HG03135 (cell line): ENCODE data around the gene CACNA1C.

Source experiments
- ATAC-seq: cut with Tn5 transposase; IDR thresholded peaks from one replicate; pipeline ENCODE4 v1.9.1; 2021; ENCODE audit warnings: mild to moderate bottlenecking, moderate library complexity; ENCODE audit not compliant: unreplicated experiment

The CACNA1C gene

DNA sequence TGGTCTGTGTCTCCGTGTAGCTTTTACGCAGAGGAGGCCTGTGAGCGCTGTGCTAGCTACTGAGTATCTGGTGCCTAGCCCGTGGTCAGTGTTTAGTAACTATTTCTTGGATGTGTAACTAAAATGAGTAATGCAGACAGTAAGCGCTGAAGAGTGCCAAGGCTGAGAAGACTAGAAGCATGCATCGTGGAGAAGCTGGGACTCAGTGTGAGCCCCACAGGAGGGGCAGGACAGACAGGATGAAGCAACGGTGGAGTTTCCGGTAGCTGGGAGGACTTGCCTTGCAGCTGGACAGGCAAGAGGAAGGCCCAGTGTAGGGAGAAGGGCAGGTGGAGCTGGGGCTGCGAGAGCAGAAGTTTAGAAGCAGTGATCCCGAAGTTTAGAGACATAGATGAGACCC, 508.6 kb downstream of the CACNA1C start:
- ATAC-seq, result no peak

DNA sequence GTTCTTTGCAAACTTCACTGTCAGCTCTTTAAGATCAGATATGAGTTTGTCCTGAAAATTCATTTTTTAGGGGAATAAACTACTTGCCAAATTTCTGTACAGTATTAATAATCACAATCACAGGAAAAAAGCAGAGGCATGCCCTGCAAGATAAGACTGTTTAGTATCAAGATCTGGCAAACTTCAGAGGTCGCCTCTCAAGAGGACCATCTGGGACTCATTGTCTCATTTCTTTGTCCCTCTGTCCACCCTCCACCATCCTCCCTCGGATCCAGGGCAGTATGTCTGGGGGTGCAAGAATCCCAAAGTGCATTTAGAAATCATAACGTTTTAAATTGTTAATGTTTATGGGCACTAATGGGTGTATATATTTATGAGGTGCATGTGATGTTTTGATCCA, 509.6 kb downstream of the CACNA1C start:
- no peak for ATAC-seq

DNA sequence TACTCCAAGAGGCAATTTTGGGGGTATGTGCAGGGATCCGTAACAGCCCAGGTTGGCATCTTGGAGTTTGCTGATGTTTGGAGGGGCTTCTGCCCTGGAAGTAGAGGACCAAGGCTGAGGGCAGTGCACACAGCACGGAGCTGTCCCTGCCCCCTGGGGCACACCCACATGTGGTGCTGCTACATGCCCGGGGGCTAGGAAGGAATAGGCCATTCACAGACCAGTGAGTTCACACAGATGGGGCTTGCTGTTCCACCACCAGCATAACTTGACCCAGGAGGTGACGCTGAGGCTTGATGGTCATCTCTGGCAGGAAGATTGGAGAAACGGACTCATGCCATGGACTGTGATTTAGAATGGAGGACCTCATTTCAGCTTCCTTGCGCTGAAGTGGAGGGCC, 510.9 kb downstream of the CACNA1C start:
- no peak for ATAC-seq

DNA sequence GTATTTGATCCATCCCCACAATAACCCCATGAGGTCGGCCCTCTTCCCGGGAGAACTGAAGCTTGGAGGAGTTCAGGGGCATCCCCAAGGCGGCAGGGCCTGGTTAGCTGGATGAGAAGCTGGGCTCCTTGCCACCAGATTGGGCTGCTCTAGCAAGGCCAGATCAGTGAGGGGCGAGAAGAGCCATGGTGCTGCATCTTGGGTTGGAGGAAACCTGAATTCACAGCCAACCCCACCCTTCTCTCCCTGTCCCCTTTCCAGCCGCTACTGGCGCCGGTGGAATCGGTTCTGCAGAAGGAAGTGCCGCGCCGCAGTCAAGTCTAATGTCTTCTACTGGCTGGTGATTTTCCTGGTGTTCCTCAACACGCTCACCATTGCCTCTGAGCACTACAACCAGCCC, 513.4 kb downstream of the CACNA1C start:
- no peak for ATAC-seq

DNA sequence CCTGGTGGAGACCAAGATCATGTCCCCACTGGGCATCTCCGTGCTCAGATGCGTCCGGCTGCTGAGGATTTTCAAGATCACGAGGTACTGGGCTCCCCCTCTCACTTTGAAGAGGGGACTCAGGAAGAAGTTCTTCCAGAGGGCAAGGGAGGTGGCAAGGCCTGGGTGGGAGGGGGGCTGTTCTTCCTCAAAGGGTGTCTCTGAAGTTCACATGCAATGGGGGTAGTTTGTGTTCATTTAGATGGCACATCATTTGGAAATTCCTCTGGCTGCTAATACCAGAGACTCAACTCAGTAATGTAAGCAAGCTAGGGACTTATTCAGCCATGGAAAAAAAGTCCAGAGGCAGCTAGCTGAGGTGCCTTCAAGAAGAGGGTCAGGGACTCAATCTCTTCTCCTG, 514.9 kb downstream of the CACNA1C start:
- ATAC-seq, result no peak

DNA sequence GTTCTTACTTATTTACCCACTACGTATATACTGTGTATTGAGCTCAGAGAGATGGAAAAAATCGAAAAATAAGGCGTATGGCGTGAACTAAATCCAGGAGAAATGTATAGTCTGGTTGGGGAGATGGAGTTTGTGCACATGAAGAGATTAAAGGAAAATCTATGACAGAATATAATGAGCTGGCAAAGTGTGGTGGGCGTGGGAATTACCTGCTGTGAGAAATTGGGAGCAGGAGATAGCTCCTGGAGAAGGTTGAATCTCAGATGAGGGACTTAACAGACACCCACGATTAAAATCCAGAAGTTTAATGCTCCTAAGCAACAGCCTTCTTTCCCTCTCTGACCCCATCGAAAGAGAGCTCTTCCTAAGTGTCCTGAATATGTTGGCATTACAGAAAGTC, 517.8 kb downstream of the CACNA1C start:
- no peak for ATAC-seq

DNA sequence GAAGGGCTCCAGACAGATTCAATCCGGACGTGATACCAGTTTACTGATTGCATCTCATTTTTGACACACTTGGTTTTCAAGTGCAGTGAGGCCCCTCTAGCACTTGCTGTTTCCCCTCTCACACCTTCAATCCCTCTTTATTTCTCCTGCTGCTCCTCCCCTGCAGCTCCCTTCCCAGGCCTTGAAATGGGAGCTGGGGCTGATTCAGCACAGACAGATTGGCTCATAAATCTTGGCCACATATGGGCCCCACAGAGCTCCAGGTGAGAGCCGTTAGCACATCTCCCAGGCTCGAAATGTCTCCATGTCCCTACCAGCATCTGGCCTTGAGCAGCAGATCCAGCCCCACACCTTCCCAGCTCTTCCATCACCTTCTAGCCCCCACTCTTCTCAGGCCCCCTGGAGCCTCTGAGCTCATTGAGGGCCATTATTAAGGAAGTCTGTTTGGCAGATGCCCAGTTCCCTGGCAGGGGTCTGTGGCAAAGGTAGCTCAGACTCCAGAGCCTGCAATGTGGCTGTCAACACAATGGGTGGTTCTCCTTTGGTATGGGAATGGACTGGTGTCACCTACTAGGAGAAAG, 521.7 kb downstream of the CACNA1C start:
- no peak for ATAC-seq

DNA sequence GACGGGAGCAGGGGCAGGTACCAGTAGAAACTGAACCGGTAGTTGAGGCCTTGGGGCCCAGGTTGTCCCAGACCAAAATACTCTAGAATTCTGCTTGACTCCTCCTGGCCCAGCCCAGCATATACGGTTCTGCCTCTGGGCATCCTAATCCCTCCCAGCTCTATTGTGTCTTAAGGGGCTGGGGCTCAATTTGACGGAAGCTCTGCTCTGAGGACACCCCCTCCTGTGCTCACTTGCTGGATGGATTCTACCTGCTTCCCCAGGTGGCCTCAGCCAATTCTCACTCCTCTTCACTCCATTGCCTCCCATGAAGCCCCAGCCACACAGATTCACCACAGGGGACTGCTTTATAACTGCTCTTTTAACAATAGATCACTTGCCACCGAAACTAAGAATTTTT, 522.5 kb downstream of the CACNA1C start:
- ATAC-seq, result no peak

DNA sequence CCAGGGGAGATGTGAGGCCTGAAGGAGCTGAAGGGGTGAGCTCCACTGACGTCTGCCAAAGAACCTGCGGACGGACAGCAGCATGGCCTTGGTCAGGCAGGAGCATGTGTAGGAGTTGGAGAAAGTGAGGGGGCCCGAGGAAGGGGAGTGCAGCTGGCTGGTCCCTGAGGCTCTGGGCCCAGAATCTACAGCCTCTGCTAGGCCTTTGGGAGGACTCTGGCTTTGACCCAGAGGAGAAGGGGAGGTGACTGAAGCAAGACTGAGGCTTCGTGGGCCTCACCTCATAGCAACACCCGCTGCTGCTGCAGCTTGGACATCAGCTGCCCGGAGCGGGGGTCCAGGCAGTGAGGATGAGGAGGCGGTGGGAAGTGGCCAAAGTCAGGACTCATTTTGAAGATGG, 525.4 kb downstream of the CACNA1C start:
- ATAC-seq, result no peak

DNA sequence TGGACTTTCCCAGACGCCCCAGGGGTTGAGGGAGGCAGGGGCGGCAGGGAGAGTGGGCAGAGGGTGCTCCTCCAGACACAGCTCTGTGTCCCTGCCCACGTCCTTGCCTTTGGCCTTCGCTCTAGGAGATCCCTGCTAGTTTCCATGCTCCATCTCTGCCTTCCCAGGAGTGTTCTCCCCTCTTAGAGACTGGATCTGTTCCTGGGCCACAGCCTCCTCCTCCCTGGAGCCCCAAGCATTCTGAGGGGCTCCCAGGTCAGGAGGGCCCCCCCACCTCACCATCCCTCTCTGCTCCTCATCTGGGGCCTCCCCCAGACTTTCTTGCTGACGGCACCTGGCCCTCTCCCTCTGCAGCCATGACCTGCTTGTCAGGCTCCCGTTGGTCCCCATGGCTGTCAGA, 526.0 kb downstream of the CACNA1C start:
- no peak for ATAC-seq

DNA sequence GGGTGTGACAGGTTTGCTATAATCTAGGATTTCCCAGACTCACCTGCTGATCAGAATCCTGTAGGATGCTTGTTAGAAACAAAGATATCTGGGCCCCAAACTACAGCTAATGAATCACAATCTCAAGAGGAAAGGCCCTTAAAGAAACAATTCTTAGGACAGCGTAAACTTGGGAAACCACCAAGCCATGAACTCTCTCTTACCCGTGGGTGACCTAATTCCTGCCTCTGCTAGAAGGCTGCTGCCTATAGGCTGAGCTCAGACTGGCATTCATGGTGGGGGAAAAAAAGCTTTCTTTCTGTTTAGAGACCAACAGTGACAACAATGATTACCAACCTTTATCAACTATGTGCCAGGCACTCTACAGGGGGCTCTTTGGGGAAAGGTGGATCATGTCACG, 528.0 kb downstream of the CACNA1C start:
- no peak for ATAC-seq

DNA sequence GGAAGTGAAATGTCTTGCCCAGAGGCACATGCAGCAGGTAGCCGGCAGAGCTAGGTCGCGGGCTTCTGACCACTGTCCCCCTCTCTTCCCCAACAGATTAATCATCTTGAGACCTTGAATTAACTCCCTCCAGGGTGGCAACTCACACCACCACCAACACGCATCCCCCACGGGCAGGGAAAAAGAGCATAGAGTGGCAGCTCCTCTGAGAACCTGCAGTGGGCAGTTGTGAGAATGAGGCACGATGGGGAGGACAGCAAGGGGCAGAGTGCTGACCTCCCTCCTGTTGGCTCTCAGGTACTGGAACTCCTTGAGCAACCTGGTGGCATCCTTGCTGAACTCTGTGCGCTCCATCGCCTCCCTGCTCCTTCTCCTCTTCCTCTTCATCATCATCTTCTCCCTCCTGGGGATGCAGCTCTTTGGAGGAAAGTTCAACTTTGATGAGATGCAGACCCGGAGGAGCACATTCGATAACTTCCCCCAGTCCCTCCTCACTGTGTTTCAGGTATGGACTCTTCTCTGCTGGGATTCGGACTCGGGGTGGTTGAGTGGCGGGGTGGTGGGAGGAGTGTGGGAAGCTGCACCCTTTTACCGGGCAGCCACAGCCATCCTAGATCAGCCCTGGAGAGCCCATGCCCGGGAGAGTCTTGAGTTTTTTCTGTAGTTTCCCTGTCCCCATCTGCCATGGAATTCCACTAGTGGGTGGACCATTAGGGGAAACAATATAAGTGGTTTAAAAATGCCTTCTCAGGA, 528.7 kb downstream of the CACNA1C start:
- ATAC-seq, result no peak

DNA sequence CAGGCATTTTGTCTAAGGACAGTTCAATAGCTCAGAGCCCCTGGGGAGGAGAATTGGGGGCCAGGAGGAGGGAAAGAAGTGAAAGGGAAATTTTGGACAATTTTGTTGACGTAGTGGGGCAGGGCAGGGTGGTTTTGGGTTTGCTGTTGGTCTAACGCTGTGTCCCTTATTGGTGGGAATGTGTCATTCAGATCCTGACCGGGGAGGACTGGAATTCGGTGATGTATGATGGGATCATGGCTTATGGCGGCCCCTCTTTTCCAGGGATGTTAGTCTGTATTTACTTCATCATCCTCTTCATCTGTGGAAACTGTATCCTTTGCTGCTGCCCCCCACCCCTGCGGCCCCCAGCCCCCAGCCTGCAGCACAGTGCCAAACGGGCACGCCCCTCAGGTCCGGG, 529.8 kb downstream of the CACNA1C start:
- ATAC-seq, result no peak

DNA sequence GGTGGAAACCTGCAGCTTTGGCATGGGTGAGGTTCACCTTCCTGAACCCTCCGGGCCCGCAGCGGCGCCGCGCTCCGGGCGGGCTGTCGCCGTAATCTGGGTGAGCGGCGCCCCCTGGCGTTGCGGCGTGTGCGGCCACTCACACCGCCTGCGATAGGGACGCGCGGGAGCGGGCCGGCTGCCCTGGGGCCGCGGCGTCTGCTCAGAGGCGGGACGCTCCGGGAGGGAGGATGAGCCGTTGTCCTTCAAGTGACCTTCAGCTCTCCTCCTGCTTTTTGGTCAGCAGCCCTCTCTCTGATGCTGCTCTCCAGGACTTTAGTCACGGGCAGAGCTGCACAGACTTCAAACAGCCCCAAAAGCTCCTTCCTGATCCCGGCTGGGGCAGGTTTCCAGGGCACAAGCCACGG, 530.3 kb downstream of the CACNA1C start:
- ATAC-seq, result no peak

DNA sequence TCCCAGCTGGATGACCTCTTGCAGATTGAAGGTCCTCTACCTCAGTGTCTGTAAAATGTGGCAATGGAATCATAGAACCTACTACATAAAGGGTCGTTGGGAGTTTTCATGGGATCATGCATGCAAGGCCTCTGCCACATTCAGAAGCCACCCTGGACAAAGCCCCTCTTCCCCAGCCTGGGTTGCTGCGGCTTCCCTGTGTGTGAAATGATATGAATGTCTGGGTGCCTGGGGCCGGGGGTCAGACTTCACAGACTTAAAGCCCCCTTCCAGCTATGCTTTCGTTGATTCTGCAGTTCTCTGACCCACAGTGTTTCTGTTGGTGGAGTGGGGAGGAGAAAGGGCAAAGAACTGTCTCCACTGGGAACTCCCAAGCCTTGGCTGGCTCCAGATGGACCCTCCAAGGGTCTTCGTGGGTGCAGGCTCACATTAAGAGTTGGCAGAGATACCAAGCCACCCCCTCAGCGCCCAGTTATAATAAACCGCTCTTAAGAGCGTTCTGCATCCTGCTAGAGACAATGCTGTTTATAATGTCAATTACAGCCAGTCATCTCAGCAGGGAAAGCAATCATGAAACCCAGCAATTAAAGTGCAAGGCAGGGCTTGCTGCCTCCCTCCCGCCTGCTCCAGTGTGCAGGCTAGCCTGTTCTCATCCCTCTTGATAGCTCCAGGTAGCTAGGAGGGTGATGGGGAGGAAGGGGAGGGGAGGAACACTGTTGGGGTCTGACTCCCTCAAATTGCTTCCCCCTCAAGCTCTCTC, 531.0 kb downstream of the CACNA1C start:
- ATAC-seq, result no peak

DNA sequence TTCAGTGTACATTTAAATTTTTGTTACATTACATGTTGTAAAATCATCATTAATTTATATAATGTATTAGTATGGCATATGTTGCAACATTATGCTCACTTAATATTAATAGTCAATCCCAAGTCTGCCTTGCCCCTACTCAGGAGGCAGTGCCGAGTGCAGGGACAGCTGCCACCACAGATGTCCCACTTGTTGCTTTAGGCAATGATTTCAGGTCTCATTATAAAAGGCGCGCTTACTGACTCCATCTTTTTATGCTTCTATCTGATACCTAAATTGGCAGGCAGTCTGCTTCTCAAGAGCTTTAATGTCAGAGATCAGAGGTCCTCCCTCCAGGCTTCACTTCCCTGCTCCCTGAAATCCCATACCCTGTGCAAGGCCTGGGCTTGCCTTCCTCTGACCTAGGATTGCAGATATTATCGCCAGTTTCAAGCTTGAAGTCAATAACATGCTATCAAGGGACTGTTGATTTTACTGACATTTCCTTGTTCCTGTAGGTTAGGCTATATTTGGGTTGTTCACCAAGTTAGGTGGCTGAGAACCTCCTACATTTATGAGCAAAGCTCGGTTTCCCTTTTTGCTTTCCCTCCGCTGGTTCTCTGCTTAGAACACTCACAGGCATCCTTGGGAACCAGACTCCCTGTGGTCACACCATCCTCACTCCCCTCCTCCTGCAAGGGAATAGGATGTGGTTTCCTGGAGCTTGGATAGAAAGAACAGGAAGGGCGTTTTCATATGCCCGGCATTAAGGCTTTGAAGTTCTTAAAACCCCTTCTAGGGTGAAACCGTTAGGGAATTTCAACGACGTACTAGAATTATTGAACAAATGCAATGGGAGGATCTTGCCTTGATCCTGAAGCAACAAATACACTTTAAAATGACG, 533.6 kb downstream of the CACNA1C start:
- ATAC-seq, result no peak

DNA sequence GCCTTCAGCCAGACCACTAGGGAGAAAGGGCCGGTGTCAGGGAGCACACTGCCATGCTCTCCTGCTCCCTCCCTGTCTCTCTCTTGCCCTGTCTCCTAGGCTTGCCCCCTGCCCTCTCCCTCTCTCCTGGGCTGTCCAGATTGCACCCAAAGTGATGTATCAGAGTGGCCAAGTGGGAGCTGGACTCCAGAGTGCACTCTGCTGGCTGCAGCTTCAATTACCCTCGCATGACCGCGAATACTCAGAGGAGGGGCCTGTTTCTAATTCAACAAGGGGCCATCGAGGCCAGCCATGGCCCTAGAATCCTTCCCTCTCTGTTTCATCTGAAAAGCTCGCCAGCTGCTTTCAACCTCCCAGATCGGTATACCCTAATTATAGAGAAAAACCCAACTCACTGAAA, 535.6 kb downstream of the CACNA1C start:
- ATAC-seq, result no peak

DNA sequence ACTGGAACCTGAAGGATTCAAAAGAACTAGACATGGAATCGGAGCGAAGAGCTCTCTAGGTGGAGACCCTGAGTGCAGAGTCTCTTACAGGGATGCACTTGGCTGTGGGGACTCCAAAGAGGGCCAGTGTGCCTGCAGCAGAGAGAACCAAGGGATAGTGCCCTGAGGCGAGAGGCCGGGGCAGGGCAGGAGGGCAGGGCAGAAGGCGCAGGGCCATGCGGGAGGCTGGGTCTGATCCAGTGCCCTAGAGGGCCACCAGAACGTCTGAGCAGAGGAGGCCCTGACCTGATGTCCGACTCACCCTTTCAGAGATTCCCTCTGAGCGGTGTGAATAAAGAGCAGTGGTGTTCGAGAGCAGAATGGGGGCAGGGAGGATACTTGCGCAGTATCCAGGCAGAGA, 536.6 kb downstream of the CACNA1C start:
- no peak for ATAC-seq

DNA sequence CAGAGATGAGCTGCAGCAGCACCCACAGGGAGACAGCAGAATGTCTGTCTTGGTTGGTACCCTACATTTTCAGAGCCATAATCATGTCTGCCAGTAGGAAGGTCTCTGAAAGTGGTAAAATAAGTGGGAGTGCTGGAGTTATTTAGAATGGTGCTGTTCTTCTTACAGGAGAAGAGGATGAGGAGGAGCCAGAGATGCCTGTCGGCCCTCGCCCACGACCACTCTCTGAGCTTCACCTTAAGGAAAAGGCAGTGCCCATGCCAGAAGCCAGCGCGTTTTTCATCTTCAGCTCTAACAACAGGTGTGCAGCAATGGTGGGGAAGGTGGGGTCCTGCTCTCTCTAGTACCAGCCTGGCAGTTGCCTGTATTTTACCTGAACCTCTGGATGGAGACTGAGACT, 540.3 kb downstream of the CACNA1C start:
- ATAC-seq, result no peak

DNA sequence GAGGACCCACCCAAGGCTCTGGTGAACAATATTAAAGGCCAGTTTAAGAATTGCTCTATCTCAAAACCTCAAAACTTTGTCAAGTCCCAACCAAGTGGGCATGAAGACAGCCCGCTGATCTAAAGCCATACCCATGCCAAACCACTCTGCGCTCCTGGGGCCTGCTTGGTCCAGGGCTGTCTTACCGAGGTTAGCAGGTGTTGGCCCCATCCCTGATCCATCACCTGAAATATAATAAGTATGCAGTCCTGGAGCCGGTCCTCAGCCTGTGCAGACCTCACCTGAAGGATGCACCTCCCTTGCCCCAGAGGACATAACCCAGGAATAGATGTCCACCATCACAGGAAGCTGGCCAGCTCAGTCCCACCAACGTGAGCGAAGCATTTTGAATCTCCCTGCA, 543.7 kb downstream of the CACNA1C start:
- no peak for ATAC-seq

DNA sequence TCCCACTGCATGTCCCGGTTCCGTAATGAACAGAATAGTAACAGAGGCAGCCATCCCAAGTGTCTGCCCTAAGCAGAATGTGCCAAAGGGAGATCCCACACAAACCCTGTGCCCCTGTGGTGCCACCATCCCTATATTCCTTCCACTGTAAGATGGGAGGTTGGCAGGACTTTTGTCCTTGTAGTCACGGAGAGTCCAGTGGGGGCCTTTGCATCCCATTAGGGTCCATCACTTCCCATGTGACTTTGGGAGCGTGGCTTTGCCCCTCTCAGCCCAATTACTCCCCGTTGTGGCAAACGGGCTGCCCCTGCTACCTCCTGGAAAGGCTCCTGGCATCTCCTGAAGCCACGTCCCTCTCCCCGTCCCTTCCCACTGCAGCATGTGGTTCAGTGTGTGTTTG, 552.5 kb downstream of the CACNA1C start:
- no peak for ATAC-seq
